Measurements from ENCODE around the gene NTN3.
"Not testable (repeated sequence)": the region's sequence is repeated elsewhere in the genome, so short reads cannot be mapped to it uniquely, and the experiment has no call there.

NTN3 gene

DNA sequence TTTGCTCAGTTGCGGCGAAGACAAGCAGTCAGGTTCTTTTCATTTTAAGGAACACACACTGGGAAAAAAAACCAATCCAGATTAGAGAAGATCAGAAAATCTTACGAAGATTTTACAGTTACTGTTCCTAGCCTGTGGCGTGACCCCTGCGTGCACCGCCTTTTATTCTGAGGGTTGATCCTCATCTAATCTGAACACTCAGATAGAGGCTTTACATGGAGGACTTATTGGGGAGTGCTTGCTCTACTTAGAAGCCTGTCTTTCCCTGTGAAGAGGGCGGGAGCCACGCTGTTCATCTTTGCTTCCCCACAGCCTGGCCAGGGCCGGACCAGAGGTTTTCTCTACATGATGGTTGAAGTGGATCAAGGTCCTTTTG lies 5.2 kb downstream of the NTN3 start:
- in situ Hi-C loops (cut with HindIII; ENCODE audit: low sequenced_read_pairs): no loop called here

- in situ Hi-C loops (cut with HindIII; ENCODE audit: low sequenced_read_pairs): no loop called here
Observed at GRCh38 chr16:2476741-2477140, 5.6 kb downstream of the NTN3 start.

- in situ Hi-C loops (cut with HindIII; ENCODE audit: low sequenced_read_pairs): no loop called here
Observed at GRCh38 chr16:2477327-2477726, 6.2 kb downstream of the NTN3 start.

DNA sequence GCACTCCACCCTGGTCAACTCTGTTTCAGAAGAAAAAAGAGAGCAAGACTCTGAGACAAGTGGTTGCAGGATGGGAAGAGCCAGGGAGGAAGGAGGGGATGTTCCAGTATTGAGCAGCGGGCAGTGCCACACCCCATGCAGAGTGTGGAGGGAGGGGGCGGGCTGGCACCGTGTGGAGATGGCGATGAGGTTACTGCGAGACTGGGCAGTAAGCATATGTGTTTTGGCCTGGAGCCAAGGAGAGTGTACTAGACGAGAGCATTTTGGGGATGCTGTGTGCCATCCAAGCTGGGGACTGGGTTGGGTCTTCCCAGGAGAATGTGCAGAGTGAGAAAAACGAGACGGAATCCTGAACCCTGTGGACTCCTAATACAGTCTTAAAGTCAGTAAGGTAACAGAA lies 7.2 kb downstream of the NTN3 start:
- in situ Hi-C loops (cut with HindIII; ENCODE audit: low sequenced_read_pairs): no loop called here

- in situ Hi-C loops (cut with HindIII; ENCODE audit: low sequenced_read_pairs): not testable (repeated sequence)
Observed at GRCh38 chr16:2479996-2480395, 8.9 kb downstream of the NTN3 start.

- in situ Hi-C loops (cut with HindIII; ENCODE audit: low sequenced_read_pairs): no loop called here
Observed at GRCh38 chr16:2480948-2481347, 9.9 kb downstream of the NTN3 start.

- in situ Hi-C loops (cut with HindIII; ENCODE audit: low sequenced_read_pairs): no loop called here
Observed at GRCh38 chr16:2481676-2482075, 10.6 kb downstream of the NTN3 start.

GRCh38 chr16:2482249-2482648 lies 11.2 kb downstream of the NTN3 start:
- in situ Hi-C loops (cut with HindIII; ENCODE audit: low sequenced_read_pairs): no loop called here

DNA sequence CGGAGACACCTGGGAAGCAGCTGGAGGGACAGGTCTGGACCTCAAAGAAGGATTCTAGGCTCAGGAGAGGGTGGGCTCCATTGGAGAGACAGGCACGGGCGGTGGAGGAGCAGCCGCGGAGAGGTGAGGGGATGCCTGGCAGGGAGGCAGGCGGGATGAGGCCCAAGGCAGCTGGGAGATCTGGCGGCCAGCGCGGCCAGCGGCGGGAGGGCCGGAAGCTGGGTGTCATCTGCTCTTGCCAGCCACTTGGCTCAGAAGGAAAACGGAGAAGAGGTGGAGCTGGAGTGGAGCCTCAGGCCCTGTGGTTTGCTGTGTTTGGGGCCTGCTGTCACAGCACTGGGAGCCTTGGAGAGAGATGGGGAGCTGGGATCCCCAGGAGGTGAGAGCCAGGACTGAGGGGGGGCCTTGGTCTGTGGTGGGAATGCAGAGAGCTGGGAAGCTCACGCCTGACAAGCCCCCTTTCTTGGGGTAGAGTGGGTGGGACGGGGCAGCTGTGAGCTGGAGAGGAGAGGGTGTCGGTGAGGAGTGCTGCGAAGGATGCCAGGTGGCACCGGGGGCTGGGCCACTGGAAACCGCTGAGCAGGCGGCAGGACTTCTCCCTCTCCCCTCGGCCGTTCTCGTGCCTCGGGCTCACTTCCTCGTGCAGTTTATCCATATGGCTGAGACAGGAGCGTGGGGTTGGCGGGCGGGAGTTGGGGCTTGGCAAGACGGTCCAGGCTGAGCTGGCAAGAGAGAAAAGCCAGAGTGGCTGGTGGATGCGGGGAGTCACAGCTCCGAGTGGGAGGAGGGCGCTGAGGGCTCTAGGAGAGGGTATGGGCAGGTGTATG lies 11.8 kb downstream of the NTN3 start:
- in situ Hi-C loops (cut with HindIII; ENCODE audit: low sequenced_read_pairs): no loop called here

DNA sequence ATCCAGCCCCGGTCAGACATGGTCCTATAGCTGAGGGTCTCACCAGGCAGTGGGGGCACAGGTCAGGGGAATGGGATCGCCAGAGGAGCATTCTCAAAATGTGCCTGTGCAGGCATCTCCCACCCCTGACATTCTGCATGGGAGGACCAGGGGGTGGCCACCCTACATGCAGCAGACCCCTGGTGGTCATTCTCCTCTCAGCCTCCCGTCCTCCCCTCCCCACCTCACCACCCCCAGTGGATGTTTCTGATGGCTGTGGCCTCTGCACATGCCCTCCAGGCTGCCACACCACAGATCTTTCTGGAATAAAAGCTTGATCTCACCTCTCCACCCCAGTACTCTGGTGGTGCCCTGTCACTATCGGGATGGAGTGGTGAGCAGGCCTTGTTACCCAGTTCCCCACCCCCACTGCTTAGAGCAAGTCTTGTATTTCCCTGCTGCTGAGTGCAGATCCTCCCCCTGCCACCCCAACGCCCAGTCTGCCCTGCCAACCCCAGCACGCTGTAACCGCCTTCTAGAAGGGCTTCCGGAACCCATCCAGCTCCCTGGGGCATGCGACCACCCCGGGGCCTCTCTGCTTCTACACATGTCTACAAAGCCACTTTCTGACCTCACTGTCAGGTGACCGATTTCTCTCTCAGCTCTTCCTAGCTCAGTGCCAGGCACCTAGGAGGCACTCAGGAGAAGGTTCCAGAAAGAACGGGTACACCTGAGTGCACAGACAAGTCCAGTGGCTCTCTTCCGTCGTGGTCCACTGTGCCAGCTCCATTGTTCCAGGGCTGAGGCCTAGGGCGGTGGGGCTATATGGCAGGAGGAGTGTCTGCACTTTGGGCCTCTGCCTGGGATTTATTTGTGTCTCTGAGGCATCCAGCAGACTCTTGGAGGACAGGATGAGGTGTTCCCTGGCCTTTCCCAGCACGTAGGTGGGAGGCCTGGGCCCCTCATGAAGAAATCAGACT lies 13.1 kb downstream of the NTN3 start:
- in situ Hi-C loops (cut with HindIII; ENCODE audit: low sequenced_read_pairs): no loop called here

GRCh38 chr16:2484898-2485508 lies 13.9 kb downstream of the NTN3 start:
- in situ Hi-C loops (cut with HindIII; ENCODE audit: low sequenced_read_pairs): no loop called here

DNA sequence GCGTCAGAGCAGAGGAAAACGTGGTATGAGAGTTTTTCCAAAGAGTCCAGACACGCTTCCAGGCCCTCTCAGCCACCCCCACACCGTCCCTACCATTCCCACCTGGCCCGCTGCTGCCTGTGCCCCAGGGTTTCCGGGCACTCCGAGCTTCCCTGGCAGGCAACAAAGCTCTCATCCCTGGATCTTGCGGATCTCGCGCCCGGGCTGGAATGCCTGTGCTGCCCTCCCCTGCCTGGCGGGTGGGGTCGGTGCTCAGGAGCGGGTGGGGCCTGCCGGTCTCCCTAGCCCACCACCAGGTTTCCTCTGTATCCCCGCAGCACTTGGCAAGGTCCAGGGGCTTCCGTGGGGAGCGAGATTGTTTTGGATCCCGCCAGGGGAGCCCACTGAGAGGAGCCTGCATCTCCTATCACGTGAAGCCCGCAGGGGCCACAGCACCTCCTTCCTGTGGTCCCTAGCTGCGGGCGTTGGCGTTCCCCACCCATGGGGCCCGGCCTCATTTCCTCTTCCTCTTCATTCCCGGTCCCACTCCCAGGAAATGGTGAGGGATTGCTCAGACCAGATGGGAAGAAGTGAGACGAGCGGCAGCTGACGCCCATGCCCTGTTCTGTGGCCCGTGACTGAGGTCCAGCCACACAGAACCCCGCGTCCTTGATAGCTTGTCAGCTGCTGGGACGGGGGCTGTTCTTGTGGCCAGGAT lies 14.9 kb downstream of the NTN3 start:
- in situ Hi-C loops (cut with HindIII; ENCODE audit: low sequenced_read_pairs): no loop called here

- in situ Hi-C loops (cut with HindIII; ENCODE audit: low sequenced_read_pairs): no loop called here
Observed at GRCh38 chr16:2486645-2487516, 15.8 kb downstream of the NTN3 start.

DNA sequence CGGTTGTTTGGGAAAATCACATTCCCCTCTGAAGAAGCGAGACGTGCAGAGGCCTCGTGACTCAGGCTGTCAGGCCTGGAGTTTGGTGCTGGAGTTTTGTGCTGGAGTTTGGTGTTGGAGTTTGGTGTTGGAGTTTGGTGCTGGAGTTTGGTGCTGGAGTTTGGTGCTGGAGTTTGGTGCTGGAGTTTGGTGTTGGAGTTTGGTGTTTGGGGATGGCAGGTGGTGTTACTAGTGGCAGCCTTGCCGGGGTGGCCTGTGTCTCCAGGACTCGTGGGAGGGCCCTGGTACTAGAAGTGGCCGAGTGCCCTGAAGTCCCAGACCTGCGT lies 16.4 kb downstream of the NTN3 start:
- in situ Hi-C loops (cut with HindIII; ENCODE audit: low sequenced_read_pairs): no loop called here

- in situ Hi-C loops (cut with HindIII; ENCODE audit: low sequenced_read_pairs): no loop called here
Observed at GRCh38 chr16:2487903-2488531, 16.9 kb downstream of the NTN3 start.

GRCh38 chr16:2489581-2489980 lies 18.5 kb downstream of the NTN3 start:
- in situ Hi-C loops (cut with HindIII; ENCODE audit: low sequenced_read_pairs): no loop called here

DNA sequence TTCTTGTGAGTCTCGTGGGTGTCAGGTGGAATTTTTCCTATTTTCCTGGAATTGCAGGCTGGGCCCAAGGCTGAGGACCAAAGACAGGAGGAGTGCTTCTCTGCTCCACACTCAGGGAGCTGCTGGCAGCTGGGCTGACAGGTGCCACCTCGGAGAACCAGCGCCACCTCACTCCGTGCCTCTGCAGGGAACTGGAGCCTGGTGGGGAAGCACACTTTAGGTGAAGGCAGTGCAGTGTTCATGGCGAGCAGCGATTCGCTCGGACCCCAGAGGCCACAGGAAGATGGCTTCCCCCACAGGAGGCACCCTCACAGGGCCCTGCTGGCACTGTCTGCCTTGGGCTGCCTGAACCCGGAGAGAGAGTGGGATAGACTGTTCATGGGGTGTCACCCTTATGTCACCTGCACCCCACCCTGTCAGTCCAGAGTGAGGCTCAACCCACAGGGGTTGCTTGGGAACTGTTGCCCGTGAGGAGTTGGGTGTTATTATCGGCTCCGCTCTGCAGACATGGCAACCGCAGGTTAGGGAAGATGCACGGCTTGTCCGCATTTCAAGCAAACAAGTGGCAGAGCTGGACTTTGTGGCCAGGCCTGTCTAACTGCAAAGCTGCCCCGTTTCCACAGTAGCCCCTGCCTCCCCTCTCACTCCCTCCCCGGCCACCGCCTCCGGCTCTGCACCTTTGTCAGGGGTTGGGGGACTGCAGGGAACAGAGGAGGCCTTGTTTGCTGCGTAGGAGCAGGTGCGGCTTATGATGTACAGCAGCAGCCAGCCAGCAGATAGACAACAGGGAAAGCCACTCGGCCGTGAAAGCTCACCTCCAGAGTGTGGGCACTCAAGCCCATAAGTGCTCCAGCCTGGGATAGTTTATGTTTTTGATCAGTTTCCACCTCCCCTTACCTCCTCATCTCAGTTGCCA lies 19.4 kb downstream of the NTN3 start:
- in situ Hi-C loops (cut with HindIII; ENCODE audit: low sequenced_read_pairs): no loop called here

DNA sequence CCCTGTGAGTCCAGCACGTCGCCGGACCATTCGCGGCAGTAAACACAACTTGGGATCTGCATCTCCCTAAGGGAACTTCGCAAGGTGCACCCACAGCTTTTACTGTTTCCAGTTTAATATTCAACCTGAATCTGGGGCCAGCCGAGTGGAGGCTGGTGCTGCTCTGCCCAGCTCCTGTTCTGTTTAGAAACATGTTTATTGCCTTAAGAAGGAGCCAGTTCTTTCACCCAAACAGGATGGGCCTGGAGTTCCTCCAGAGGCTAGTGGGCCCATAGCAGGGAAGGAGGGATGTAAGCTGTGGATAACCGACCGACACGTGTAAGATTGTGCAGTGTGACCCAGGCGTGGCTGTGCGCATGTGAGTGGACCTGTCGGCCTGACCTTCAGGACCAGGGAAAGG lies 21.2 kb downstream of the NTN3 start:
- in situ Hi-C loops (cut with HindIII; ENCODE audit: low sequenced_read_pairs): no loop called here

DNA sequence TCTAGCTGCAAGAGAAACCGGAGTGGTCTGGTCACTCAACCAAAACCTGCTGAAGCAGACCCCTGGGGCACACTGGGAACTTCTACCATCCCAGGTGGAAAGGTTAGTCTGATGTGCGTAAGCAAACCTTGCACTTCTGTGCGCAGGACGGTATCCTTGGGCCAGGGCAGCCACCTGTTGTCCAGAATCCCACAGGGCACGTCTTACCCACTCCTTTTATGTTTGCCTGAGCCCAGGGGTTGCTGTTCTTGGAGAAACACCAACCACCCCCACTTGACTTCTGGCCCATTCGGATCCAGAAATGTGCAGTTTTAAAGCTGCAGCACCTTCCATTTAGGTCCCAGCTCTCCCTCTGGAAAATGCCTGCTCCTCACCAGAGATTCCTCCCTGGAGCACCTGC lies 22.5 kb downstream of the NTN3 start:
- in situ Hi-C loops (cut with HindIII; ENCODE audit: low sequenced_read_pairs): no loop called here

All from endothelial cell of hepatic sinusoid (primary cell).